Breast epithelium (tissue), 3 donors: Measurements from ENCODE around the gene ATXN1.

Source experiments
- POLR2A ChIP-seq: fragments of 450-650 bp; IDR thresholded peaks from one replicate; pipeline ENCODE4 v1.6.1; 2016; ENCODE audit warnings: antibody characterized with exemption, mild to moderate bottlenecking, moderate library complexity
- POLR2AphosphoS5 ChIP-seq, 3 donors: sonication (generic); formaldehyde crosslinking; IDR thresholded peaks; one replicate each; pipeline ENCODE4 v1.6.1; 2017; ENCODE audit warnings: antibody characterized with exemption in 3 of 3
- TF ChIP-seq, protein P1 (sequence below), 3 donors: fragments of 450-650 bp; IDR thresholded peaks; one replicate each; pipeline ENCODE4 v1.5.1; 2016 to 2017; ENCODE audit warnings: antibody characterized with exemption in 3 of 3, mild to moderate bottlenecking in 3 of 3, moderate library complexity in 3 of 3

DNA sequence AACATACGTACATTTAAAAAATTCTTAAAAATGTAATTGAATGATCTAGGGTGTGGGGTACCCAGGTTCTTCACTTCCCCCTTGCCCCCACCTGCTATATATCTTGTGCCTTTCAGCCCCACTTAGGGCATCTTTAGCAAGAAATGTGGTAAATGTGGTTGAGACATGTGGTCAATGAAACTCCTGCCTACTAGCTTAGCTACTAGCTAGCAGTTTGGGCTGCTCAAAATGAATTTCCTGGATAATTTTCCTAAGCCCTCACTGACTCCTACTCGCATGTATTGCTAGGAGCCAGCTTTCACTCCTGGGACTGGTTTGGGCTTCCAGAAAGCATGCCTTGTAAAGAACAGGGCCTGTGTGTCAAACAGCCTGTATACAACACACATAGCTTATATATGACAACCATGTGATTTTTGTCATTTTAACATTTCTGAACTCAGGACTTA, 257.3 kb downstream of the ATXN1 start:
- no peak for TF ChIP-seq POLR2A
- TF ChIP-seq, protein P1, sequence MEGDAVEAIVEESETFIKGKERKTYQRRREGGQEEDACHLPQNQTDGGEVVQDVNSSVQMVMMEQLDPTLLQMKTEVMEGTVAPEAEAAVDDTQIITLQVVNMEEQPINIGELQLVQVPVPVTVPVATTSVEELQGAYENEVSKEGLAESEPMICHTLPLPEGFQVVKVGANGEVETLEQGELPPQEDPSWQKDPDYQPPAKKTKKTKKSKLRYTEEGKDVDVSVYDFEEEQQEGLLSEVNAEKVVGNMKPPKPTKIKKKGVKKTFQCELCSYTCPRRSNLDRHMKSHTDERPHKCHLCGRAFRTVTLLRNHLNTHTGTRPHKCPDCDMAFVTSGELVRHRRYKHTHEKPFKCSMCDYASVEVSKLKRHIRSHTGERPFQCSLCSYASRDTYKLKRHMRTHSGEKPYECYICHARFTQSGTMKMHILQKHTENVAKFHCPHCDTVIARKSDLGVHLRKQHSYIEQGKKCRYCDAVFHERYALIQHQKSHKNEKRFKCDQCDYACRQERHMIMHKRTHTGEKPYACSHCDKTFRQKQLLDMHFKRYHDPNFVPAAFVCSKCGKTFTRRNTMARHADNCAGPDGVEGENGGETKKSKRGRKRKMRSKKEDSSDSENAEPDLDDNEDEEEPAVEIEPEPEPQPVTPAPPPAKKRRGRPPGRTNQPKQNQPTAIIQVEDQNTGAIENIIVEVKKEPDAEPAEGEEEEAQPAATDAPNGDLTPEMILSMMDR (IDR thresholded peaks at IDR 0.05), result no peak
- no peak for TF ChIP-seq POLR2AphosphoS5 (IDR thresholded peaks at IDR 0.05)
